ENCODE results near the gene PARVB.

The PARVB gene

DNA sequence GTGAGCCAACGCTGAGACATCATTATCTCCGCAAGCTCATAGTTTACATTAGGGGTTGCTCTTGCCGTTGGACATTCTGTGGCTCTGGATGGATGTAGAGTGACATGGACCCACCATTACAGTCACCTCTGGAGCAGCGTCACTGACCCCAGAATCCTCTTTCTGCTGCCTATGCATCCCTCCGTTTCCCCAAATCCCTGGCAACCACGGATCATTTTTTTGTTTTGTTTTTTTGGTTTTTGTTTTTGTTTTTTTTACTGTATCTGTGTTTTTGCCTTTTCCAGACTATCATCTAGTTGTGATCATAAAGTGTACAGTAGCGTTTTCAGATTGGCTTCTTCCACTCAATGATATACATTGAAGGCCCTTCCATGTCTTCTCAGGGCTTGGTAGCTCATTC is 4.0 kb downstream of the PARVB start:
- no peak for DNase-seq (ENCODE audit: low read depth)

DNA sequence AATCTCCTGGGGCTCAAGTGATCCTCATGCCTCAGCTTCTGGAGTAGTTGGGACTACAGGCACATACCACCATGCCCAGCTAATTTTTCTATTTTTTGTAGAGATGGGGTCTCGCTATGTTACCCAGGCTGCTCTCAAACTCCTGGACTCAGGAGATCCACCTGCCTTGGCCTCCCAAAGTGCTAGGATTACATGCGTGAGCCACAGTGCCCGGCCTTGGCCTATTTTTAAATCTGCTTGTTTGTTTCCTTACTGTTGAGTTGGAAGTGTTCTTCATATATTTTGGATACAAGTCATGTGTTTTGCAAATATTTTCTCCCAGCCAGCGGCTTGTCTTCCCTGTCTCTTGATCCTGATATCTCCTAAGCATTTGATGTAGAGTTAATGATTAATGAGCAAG is 5.0 kb downstream of the PARVB start:
- DNase-seq (ENCODE audit: low read depth), result no peak

DNA sequence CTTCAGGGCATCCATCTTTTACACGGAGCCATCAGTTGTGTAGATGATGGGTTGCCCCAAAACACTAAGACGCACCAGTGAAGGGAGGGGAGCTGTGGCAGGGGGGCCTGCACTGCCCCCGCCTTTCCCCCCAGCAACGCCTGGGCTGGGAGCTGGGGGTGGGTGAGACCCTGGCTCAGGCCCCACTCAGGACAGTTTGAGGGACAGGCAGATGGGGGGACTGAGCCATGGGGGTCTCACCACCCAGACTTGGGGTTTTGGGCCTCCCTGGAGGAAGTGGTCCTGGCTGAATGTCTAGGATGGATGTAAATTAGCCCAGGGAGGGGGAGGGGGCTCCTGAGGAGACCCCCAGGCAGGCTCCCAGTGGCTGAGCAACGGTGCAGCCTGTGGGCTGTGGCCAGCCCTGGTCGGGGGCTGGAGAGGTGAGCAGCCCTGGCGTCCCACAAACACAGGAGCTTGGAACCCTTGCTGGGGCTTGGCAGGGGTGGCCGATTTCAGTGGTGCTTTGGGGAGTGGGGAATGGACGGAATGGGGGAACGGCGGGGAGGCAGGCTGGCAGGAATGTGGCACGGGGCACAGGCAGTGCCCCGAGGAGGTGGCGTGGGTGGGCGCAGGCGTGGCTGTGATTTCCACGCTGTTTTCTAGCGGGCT is 6.1 kb downstream of the PARVB start:
- DNase-seq (ENCODE audit: low read depth), result no peak

DNA sequence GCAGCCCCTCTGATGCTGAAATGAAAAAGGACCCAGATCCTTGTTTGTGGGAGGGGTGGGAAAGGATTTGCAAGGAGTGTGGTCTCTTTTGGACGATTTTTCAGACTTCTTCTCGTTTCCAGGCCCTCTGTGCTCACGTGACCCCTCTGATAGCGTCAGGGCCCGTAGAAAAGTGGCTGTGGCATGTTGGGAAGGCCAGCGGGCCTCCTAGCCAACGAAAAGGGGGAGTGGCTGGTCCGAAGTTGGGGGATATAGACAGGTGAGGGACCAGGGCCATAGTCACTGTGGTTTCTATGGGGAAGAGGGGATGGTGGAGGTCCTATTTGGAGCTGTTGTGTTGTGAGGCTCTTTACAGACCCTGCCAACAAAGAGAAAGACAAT is 6.6 kb downstream of the PARVB start:
- DNase-seq (ENCODE audit: low read depth), result no peak

DNA sequence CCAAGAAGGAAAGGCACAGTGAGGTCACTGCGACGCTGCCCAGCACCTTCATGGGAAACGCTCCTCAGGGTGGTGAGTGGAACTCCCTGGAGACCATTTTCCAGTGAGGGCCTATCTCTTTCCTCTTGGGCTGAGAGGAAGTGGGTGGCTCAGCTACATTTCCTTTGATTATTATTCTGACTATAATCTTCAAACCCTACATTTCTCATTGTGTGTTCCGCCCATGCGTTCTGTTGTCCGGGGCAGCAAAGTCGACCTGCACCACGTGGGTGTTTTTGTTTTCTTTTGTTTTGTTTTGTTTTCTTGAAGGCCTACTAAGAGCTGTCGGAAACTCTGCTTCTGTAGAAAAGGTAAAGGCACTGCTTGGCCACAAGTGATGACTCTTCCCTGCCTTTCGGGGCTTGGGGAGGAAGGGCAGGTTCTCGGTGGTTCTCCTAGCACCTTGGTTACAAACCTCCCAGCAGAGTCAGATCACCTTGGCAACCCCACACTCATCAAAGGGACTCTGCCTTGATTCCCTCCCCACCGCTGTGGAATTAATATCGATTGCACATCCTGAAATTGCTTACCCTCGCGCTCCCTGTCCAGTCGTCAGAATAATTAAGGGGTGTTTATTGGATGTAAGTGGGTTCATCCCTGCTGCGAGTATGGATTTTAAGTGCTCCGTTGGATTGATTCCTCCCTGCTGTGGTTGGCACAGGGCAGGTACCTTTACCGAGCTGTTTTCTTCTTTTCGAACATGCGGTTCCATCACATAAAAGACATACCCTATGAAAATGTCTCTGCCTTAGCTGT is 7.3 kb downstream of the PARVB start:
- no peak for DNase-seq (ENCODE audit: low read depth)

DNA sequence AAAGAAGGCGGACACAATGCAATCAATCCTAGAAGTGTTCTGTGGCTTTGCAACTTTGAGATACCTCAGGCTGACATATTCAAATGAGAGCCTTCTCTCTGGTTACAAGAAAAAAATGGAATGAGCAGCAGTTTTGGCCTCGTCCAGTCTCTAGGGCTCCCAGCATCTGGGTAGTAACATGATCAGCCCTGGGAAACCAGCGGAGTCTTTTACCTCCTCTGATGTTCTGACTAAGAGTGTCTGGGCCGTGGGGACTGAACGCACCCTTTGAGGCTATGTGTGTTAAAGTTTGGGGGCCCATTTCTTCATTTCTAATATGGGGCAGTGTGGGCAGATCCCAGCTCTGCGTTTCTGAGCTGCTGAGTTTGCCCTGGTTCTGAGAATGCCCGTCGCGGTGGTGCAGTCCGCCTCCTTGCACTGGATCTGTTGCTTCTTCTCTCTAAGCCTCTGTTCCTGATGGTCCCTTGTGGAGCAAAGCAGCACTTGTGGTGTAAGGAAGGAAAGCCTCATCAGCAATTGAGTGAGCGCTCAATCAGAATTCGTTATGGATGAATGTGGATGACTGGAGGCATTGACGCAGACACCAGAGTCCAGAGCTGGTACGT is 8.1 kb downstream of the PARVB start:
- DNase-seq (ENCODE audit: low read depth), result no peak

DNA sequence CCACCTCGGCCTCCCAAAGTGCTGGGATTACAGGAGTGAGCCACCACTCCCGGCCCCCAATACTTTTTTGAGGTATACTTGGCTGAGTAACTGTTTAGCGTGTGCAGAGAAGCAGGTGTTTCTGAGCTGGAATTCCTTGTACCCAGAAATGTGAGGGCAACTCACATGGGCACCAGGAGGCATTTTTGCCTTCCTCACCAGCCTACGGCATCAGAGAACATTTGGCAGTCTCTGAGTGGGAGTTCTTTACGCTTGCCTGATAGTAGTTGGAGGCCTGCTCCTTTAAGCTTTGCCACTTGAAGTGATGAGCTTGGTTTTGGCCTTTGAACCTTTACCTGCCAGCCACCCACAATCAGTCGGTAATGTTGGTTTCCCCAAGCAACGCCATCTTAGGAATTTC is 9.2 kb downstream of the PARVB start:
- DNase-seq (ENCODE audit: low read depth), result no peak

DNA sequence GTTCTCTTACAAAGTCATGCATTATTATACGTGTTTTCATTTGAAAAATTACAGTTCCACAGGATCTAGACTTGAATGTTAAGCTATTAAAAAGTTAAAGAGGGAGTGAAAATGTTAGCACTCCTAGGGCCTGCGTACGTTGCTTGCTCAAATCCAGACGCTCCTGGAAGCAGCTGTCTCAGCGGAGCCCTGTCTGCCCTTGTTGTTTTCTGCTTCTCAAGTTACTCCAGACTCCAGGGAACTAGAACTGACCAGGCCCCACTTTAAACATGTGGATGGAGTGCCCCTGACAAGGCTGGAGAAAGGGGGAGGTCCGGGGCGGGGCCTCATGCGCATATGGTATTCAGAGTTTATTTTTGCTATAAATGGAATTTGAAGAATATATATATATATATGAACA is 9.6 kb downstream of the PARVB start:
- DNase-seq (ENCODE audit: low read depth), result no peak

DNA sequence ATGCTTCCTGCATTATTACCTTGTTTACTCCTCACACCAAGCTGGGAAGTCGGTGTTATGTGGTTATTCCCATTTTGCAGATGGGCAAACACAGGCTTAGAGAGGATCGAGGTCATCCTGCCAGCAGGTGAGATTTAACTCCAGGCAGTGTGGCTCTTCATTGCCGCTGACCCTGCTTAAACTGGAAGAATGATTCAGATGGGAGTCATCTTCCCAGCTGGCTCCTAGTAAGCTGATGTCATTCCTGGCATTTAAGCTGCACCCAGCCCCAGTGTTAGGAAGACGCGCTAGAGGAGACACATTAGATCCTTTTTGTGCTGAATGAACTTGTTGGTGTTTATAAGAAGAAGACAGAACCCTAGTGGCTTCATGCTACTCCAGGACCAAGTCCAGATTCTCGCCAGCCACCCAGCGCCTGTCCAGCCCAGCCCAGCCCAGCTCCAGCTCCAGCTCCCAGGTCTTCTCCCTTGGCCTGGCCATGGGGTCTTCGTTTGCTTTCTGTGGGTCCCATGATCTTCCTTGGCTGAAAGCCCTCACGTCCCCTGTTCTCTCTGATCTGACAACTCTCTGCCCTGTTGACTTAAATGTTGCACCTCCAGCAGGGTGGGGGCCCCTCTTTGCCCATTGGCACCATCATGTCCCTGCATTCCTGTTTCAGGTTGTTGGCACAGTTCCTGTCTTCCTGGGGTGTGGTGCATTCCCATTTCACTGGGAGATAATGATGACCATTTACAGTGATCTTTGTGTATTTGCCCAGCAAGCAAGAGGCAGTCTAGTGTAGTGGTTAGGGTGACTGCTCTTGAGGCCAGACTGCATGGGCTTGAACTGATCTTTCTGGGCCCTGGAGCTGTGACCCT is 13.6 kb downstream of the PARVB start:
- no peak for DNase-seq (ENCODE audit: low read depth)

DNA sequence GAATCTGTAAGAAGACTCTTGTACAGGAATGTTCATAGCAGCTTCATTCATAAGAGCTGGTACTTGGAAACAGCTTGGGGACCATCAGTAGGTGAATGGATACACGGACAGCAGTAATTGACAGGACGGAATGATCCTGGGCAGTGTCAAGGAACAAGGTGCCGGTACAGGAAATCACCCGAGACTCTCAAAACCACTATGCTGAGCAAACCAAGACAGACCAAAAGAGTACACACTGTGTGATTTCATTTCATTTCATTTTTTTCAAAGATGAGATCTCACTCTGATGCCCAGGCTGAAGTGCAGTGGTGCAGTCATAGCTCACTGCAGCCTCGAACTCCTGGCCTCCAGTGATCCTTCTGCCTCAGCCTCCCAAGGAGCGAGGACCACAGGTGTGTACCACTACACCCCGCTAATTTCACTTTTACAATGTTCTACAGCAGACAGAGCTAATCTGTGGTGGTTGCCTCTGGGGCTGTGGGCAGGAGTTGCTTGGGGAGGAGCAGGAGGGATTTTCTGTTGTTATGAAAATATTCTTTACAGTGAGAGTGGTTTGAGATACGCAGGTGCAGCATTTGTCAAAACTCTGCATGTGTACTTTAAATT is 15.6 kb downstream of the PARVB start:
- DNase-seq (ENCODE audit: low read depth), result no peak

DNA sequence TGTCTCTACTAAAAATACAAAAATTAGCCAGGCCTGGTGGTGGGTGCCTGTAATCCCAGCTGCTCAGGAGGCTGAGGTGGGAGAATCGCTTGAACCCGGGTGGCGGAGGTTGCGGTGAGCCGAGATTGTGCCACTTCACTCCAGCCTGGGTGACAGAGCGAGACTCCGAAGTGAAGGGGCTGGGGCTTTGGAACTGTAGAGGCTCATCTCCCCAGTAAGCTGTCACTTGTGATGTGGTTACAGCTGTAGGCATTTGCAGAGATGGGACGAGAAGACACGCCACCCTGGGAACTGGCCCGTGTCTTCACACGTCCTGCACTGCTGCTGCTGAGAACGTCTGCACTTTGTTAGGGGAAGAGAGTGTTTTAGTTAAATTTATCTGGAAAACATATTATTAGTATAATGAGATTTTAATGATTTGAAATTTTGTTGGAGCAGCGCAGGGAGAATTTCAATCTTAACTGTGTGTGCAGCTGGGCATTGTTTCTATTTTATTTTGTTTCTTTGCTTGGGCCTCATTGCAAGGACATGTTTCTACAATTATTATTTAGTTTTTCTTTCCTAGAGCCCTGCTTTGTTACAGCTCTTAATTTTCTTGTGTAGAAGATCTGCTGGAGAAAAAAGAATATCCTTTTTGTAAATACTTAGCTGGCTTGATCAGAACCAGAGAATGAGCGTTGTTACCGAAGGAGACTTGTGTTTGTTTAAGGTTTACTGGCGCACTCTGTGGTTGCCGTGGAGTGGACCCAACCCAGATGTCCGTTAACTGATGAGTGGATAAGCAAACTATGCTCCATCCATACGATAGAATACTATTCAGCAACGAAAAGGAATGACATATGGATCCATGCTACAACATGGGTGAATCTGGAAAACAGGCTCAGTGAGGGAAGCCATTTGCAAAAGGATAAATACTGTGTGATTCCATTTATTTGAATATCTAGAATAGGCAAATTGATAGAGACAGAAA is 18.4 kb downstream of the PARVB start:
- no peak for DNase-seq (ENCODE audit: low read depth)

DNA sequence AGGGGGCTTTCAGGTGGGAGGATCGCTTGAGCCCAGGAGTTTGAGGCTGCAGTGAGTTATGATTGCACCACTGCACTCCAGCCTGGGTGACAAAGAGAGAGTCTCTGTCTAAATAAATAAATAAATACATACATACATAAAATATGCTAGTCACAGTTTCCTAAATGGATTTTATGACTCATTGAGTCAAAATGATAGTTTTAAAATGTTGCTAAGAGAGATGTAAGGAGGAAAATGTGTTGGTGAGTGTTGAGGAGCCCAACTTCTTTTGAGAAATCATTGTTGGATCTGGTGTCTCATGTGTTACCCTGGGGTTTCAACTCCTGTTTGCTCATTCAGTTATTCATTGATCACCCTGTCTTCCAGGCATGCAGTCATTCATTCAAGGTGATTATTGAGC is 21.0 kb downstream of the PARVB start:
- DNase-seq (ENCODE audit: low read depth), result no peak

DNA sequence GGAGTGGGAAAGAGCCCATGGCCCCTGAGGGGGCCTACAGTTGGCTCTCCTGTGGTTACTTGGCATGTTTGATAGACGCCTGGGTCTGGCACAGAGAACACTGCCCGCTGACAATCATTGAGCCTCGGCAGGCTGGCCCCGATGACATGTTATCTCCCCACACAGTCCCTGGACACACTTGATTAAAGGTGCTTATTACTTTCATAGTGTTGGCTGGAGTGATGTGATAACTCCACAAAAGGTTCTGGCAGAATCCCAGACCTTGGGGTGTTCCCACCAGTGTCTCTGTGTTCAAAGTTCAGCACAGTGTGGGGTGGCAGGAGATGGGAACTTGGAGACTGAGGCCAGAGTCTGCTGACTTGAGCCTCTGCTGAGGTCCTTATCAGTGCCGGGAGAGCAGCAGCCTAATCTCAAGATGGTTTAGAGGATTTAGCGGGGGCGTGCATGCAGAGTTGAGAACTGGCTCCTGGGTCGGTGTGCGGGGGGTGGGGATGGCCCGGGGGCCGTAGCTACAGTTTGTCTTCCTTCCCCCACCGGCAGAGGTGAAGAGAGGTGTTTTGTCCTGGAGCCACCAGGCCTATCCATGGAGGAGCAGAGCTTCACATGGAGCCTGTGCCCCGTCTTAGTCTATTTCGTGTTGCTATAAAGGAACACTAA is 22.5 kb downstream of the PARVB start:
- DNase-seq (ENCODE audit: low read depth), result no peak

DNA sequence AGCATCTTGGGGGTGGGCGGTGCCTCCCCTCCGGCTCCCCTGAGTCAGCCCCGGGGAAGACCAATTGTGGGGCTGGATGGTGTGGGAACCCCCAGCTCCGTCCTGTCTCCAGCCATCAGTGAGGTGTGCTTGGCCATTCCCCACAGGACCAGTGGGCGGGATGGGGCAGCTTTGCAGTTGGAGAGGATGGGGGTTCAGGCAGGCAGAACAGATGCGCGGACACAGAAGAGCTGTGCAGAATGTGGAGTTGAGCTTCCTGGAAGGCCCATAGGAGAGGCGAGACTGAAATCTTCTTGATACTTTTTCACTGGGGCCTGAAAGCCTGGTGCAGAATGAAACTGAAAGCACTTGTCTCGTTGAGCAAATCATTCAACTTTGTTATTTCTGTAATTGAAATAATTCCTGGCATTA is 23.8 kb downstream of the PARVB start:
- DNase-seq (ENCODE audit: low read depth), result no peak

DNA sequence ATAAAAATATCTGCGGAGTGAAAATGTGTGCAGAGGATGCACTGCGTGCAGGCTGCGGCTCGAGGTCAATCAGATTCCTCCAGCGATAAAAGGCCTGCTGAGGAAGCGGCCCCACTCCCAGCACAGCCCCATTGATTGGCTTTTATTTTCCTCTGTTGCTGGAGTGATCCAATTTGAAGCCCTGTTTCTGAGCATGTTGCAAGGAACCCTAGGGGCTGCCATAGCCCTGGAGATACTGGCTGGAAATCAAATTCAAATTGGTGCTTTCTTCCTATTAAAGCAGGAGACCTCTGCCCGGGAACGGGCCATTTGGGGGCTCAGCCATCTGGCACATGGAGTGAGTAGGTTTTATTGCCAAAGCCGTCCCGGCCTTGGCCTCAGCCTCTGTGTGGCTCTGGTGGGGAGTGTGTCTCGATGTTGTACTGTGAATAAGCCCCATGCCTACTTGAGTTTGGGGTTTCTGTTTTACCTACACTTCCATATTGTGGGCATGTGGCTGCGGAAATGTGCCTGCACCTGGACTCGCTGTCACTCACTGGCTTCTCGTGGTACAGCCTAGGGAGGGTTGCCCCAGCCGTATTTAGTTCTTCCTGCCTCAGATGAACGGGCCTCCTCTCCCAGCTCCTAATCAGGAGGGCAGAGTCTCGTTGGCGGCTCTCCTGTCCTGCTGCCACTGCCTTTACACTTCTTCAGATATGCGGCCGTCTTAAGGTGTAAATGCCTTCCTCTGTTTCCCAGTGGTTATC is 25.6 kb downstream of the PARVB start:
- no peak for DNase-seq (ENCODE audit: low read depth)

DNA sequence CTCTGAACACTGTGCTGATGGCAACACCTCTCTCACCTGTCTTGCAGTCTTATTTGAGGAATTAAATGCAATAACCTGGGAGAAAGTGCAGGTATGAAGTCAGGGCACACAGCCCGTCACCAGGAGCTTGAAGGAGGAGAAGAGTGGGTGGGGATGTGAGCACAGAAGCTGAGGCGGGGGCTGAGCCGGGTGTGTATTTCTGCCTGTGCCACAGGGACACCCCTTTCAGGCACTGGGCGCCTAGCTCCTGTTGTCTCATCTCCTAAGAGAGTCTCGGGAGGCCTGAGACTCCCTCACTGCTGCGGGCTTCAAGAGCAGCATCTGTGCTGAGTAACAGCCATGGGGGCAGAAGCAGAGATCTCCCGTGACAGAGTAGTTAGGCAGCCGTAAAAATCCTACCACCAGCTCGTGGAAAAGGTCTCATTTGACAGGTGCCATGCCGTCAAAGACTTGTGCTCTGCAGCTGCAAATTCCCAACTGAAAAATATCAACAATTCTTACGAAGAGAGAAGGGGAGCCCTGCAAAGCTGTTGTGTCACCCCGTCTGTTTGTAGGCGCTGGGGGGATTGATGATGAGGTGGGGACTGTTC is 26.8 kb downstream of the PARVB start:
- no peak for DNase-seq (ENCODE audit: low read depth)

DNA sequence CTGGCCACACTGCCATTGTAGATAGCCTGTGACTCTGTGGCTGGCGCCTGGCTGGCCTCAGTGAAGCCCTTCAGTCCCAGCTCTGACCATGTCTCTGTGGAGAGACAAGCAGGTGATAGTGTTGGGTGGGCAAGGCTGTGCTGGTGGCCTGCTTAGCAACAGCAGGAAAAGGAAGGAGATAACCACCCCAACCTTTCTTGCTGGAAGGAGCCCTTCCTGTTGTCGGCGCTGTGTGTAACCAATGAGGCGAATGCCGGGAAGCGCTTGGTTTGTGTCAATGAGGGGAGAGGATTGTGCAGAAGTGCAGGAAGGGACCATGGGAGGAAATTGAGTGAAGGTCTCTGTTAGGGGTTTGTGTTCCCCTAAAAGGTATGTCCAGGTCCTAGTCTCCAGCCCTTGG is 27.3 kb downstream of the PARVB start:
- no peak for DNase-seq (ENCODE audit: low read depth)

DNA sequence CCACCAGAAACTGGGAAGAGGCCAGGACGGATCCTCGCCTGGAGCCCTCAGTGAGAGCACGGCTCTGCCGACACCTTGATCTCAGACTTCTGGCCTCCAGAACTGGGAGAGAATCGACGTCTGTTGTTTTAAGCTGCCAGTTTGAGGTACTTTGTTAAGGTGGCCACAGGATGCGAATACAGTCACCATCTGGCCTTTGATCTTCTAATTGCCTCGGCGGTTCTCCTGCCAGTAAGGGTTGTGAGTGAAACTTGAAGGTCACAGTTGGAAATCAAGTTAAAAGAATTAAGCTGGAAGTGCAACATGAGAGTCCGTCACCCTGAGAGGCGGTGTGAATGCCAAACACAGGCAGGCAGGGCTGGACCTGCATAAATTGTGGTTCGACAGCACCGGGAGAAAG is 27.9 kb downstream of the PARVB start:
- DNase-seq (ENCODE audit: low read depth), result no peak

DNA sequence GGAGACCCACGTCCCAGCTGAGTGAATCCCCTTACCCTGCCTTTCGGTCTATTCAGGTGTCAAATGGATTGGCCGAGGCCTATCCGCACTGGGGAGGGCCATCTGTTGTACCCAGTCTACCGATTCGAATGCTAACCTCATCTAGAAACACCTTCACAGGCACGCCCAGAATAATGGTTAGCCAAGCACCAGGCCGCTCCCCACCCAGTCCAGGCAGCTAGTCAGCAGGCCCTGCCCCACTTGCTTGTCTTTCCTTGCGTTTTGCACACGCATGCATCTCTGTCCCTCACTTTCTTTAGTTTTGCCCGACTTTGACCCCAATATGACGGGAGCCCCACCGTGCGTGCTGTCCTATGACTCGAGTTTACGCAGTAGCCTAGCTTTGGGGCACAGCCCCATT is 31.7 kb downstream of the PARVB start:
- DNase-seq (ENCODE audit: low read depth), result no peak

Data from activated T-helper 9 cell treated with anti-CD3 and anti-CD28 coated beads, Interleukin-2, amount 50 U/mL, for 16 hours (primary cell).